Pons (tissue), 1 donor: ENCODE measurements around the gene THY1.
A peak's percentile ranks its signal among the peaks of the same experiment; 100 is the strongest.

Source experiments
- DNase-seq: peaks from one replicate; pipeline ENCODE4 v3.0.0-alpha.2; 2016; ENCODE audit warnings: low spot score

Gene THY1

GRCh38 chr11:119369132-119369925, 53.6 kb downstream of the THY1 start:
- DNase-seq: no peak

GRCh38 chr11:119368121-119369034, 54.6 kb downstream of the THY1 start:
- peak; percentile 66 for DNase-seq

GRCh38 chr11:119367661-119368120, 55.3 kb downstream of the THY1 start:
- DNase-seq: no peak
